GM12892 (cell line): ENCODE data around the gene TMEM151A.

Source experiments
- POLR2A ChIP-seq: IDR thresholded peaks from 2 replicates; pipeline ENCODE4 v1.6.1; 2011; ENCODE audit warnings: low read depth, low read length, control low read depth
- POLR2AphosphoS5 ChIP-seq: IDR thresholded peaks from 2 replicates; pipeline ENCODE4 v1.6.1; 2011; ENCODE audit warnings: low read depth, low read length, control low read depth
- TAF1 ChIP-seq: IDR thresholded peaks from 2 replicates; pipeline ENCODE4 v1.6.1; 2011; ENCODE audit warnings: low read depth, mild to moderate bottlenecking, control low read depth, low read length, borderline replicate concordance

DNA sequence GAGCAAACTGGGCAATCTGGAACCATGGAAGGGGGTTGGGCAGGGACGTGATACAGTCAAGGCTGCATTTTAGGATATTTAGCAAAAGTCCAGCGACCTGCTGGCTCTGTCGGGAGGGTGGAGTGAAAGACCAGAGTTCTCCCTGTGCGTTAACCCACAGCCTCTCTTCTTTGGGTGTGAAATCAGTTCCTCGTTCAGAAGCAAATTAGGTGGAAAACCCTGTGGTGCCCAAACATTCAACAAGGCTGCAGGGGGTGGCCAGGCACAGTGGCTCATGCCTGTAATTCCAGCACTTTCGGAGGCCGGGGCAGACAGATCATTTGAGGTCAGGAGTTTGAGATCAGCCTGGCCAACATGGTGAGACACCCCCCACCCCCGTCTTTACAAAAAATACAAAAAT, 5.9 kb downstream of the TMEM151A start:
- no peak for TF ChIP-seq POLR2A
- TF ChIP-seq TAF1, result no peak
- no peak for TF ChIP-seq POLR2AphosphoS5
